ENCODE results near the gene GPATCH3.

Gene GPATCH3

GRCh38 chr1:26852701-26853100 lies 47.6 kb downstream of the GPATCH3 start:
- H3K9ac ChIP-seq (ENCODE audit: low read length): no peak overlapping the region
- peaks cover 16% of the 10 kb centered on the region for H3K4me1 ChIP-seq (ENCODE audit: control insufficient read depth, insufficient read depth, low read depth, low read length)
- H3K27me3 ChIP-seq (ENCODE audit: control insufficient read depth in 1 of 2, insufficient read depth in 1 of 2, low read length in 2 of 2): no peaks in the 10 kb centered on the region
- no peak overlapping the region for H3K4ac ChIP-seq (ENCODE audit: low read depth in 1 of 2, low read length in 2 of 2)
- no peak overlapping the region for H3K27ac ChIP-seq (ENCODE audit: low read length, poor library complexity, severe bottlenecking)
- H2BK120ac ChIP-seq (ENCODE audit: low read depth, low read length): no peak overlapping the region
- no peak overlapping the region for H2BK5ac ChIP-seq (ENCODE audit: low read depth, low read length, poor library complexity, severe bottlenecking)
- no peak overlapping the region for H3K4me2 ChIP-seq (ENCODE audit: low read length, poor library complexity, severe bottlenecking)
- no peak overlapping the region for H2BK12ac ChIP-seq (ENCODE audit: low read length in 2 of 2)
- no peak overlapping the region for H3K4me3 ChIP-seq (ENCODE audit: insufficient read depth in 1 of 2, low read depth in 1 of 2, low read length in 2 of 2)
- H2AFZ ChIP-seq (ENCODE audit: low read depth, low read length): no peak overlapping the region
- no peak overlapping the region for H3K14ac ChIP-seq (ENCODE audit: low read length in 2 of 2)
- no peak overlapping the region for H2AK5ac ChIP-seq (ENCODE audit: low read length, severe bottlenecking)
- H3K36me3 ChIP-seq (ENCODE audit: control insufficient read depth in 1 of 2, insufficient read depth in 2 of 2, low read depth in 1 of 2, low read length in 2 of 2): peaks cover 80 to 90% of the 10 kb centered on the region in 2 experiments
- H3K9me3 ChIP-seq (ENCODE audit: control insufficient read depth, low read length): no peaks in the 10 kb centered on the region
- H3K79me1 ChIP-seq (replicated peaks; ENCODE audit: low read length, poor library complexity, severe bottlenecking): peaks cover 4% of the 10 kb centered on the region
- H2BK15ac ChIP-seq (ENCODE audit: low read depth, poor library complexity, severe bottlenecking): no peak overlapping the region
- H4K8ac ChIP-seq (ENCODE audit: low read length): no peak overlapping the region
- peak overlapping the region in 1 of 2 experiments; percentile 40 for H3K23ac ChIP-seq (ENCODE audit: low read length in 2 of 2)
- H3K18ac ChIP-seq (ENCODE audit: low read depth in 1 of 2, low read length in 2 of 2): no peak overlapping the region
- WGBS: 82% methylated on average over 9 of the region's 9 CpGs
- no peak overlapping the region for H4K91ac ChIP-seq (ENCODE audit: low read length)
- DNase-seq: no peak

- Histone ChIP-seq H3K79me1 (replicated peaks; ENCODE audit: low read length, poor library complexity, severe bottlenecking) (peaks cover 6% of the 10 kb centered on the region), H3K4me3 (ENCODE audit: insufficient read depth in 1 of 2, low read depth in 1 of 2, low read length in 2 of 2) (no peak overlapping the region)
Measured at GRCh38 chr1:26851106-26851684, 49.1 kb downstream of the GPATCH3 start.

GRCh38 chr1:26848941-26849774 lies 51.1 kb downstream of the GPATCH3 start:
- Histone ChIP-seq H3K4ac (ENCODE audit: low read depth in 1 of 2, low read length in 2 of 2) (no peak overlapping the region), H3K79me1 (replicated peaks; ENCODE audit: low read length, poor library complexity, severe bottlenecking) (peaks cover 7% of the 10 kb centered on the region), H3K27ac (ENCODE audit: low read length, poor library complexity, severe bottlenecking) (peak overlapping the region; percentile 58), H3K23ac (ENCODE audit: low read length in 2 of 2) (no peak overlapping the region), H2AFZ (ENCODE audit: low read depth, low read length) (no peak overlapping the region), H2AK5ac (ENCODE audit: low read length, severe bottlenecking) (peak overlapping the region; percentile 95), H3K14ac (ENCODE audit: low read length in 2 of 2) (no peak overlapping the region), H2BK5ac (ENCODE audit: low read depth, low read length, poor library complexity, severe bottlenecking) (no peak overlapping the region), H3K9ac (ENCODE audit: low read length) (peak overlapping the region; percentile 69), H3K18ac (ENCODE audit: low read depth in 1 of 2, low read length in 2 of 2) (no peak overlapping the region), H2BK15ac (ENCODE audit: low read depth, poor library complexity, severe bottlenecking) (no peak overlapping the region), H2BK12ac (ENCODE audit: low read length in 2 of 2) (no peak overlapping the region), H3K4me1 (ENCODE audit: control insufficient read depth, insufficient read depth, low read depth, low read length) (peaks cover 16% of the 10 kb centered on the region), H4K8ac (ENCODE audit: low read length) (no peak overlapping the region), H3K4me2 (ENCODE audit: low read length, poor library complexity, severe bottlenecking) (no peak overlapping the region), H3K9me3 (ENCODE audit: control insufficient read depth, low read length) (no peaks in the 10 kb centered on the region), H2BK120ac (ENCODE audit: low read depth, low read length) (no peak overlapping the region), H4K91ac (ENCODE audit: low read length) (peak overlapping the region; percentile 41), H3K36me3 (ENCODE audit: control insufficient read depth in 1 of 2, insufficient read depth in 2 of 2, low read depth in 1 of 2, low read length in 2 of 2) (peaks cover 67 to 71% of the 10 kb centered on the region in 2 experiments), H3K27me3 (ENCODE audit: control insufficient read depth in 1 of 2, insufficient read depth in 1 of 2, low read length in 2 of 2) (no peaks in the 10 kb centered on the region), H3K4me3 (ENCODE audit: insufficient read depth in 1 of 2, low read depth in 1 of 2, low read length in 2 of 2) (no peak overlapping the region)
- DNase-seq: peak; percentile 62
- WGBS: 80% methylated on average over 10 of the region's 10 CpGs

More at GRCh38 chr1:26851106-26851684, 49.1 kb downstream of the GPATCH3 start:
- H3K27ac ChIP-seq (ENCODE audit: low read length, poor library complexity, severe bottlenecking): no peak overlapping the region
- DNase-seq: no peak
- H3K9ac ChIP-seq (ENCODE audit: low read length): no peak overlapping the region
- H2AK5ac ChIP-seq (ENCODE audit: low read length, severe bottlenecking): no peak overlapping the region
- peaks cover 16% of the 10 kb centered on the region for H3K4me1 ChIP-seq (ENCODE audit: control insufficient read depth, insufficient read depth, low read depth, low read length)
- no peak overlapping the region for H2BK5ac ChIP-seq (ENCODE audit: low read depth, low read length, poor library complexity, severe bottlenecking)
- no peaks in the 10 kb centered on the region for H3K9me3 ChIP-seq (ENCODE audit: control insufficient read depth, low read length)
- 95% methylated on average over 12 of the region's 12 CpGs for WGBS
- H3K36me3 ChIP-seq (ENCODE audit: control insufficient read depth in 1 of 2, insufficient read depth in 2 of 2, low read depth in 1 of 2, low read length in 2 of 2): peaks cover 82 to 84% of the 10 kb centered on the region in 2 experiments
- H2BK12ac ChIP-seq (ENCODE audit: low read length in 2 of 2): no peak overlapping the region
- no peak overlapping the region for H3K4me2 ChIP-seq (ENCODE audit: low read length, poor library complexity, severe bottlenecking)
- H3K18ac ChIP-seq (ENCODE audit: low read depth in 1 of 2, low read length in 2 of 2): no peak overlapping the region
- no peak overlapping the region for H4K8ac ChIP-seq (ENCODE audit: low read length)
- H3K27me3 ChIP-seq (ENCODE audit: control insufficient read depth in 1 of 2, insufficient read depth in 1 of 2, low read length in 2 of 2): no peaks in the 10 kb centered on the region
- no peak overlapping the region for H3K23ac ChIP-seq (ENCODE audit: low read length in 2 of 2)
- no peak overlapping the region for H2BK120ac ChIP-seq (ENCODE audit: low read depth, low read length)
- H2AFZ ChIP-seq (ENCODE audit: low read depth, low read length): no peak overlapping the region
- H2BK15ac ChIP-seq (ENCODE audit: low read depth, poor library complexity, severe bottlenecking): no peak overlapping the region
- no peak overlapping the region for H3K4ac ChIP-seq (ENCODE audit: low read depth in 1 of 2, low read length in 2 of 2)
- no peak overlapping the region for H4K91ac ChIP-seq (ENCODE audit: low read length)
- no peak overlapping the region for H3K14ac ChIP-seq (ENCODE audit: low read length in 2 of 2)

GRCh38 chr1:26848499-26848898 lies 51.8 kb downstream of the GPATCH3 start:
- 96% methylated on average over 10 of the region's 10 CpGs for WGBS
- peaks cover 63 to 69% of the 10 kb centered on the region in 2 experiments for H3K36me3 ChIP-seq (ENCODE audit: control insufficient read depth in 1 of 2, insufficient read depth in 2 of 2, low read depth in 1 of 2, low read length in 2 of 2)
- no peak overlapping the region for H3K4me3 ChIP-seq (ENCODE audit: insufficient read depth in 1 of 2, low read depth in 1 of 2, low read length in 2 of 2)
- H4K8ac ChIP-seq (ENCODE audit: low read length): no peak overlapping the region
- no peak overlapping the region for H3K14ac ChIP-seq (ENCODE audit: low read length in 2 of 2)
- no peak overlapping the region for H3K4me2 ChIP-seq (ENCODE audit: low read length, poor library complexity, severe bottlenecking)
- H3K4ac ChIP-seq (ENCODE audit: low read depth in 1 of 2, low read length in 2 of 2): no peak overlapping the region
- peaks cover 16% of the 10 kb centered on the region for H3K4me1 ChIP-seq (ENCODE audit: control insufficient read depth, insufficient read depth, low read depth, low read length)
- H2BK12ac ChIP-seq (ENCODE audit: low read length in 2 of 2): no peak overlapping the region
- H2AK5ac ChIP-seq (ENCODE audit: low read length, severe bottlenecking): peak overlapping the region; percentile 95
- peak overlapping the region; percentile 69 for H3K9ac ChIP-seq (ENCODE audit: low read length)
- H2BK120ac ChIP-seq (ENCODE audit: low read depth, low read length): no peak overlapping the region
- H3K18ac ChIP-seq (ENCODE audit: low read depth in 1 of 2, low read length in 2 of 2): no peak overlapping the region
- H2BK15ac ChIP-seq (ENCODE audit: low read depth, poor library complexity, severe bottlenecking): no peak overlapping the region
- peaks cover 8% of the 10 kb centered on the region for H3K79me1 ChIP-seq (replicated peaks; ENCODE audit: low read length, poor library complexity, severe bottlenecking)
- H2AFZ ChIP-seq (ENCODE audit: low read depth, low read length): no peak overlapping the region
- H4K91ac ChIP-seq (ENCODE audit: low read length): no peak overlapping the region
- H2BK5ac ChIP-seq (ENCODE audit: low read depth, low read length, poor library complexity, severe bottlenecking): no peak overlapping the region
- no peaks in the 10 kb centered on the region for H3K9me3 ChIP-seq (ENCODE audit: control insufficient read depth, low read length)
- H3K23ac ChIP-seq (ENCODE audit: low read length in 2 of 2): peak overlapping the region in 1 of 2 experiments; percentile 46
- peak overlapping the region; percentile 58 for H3K27ac ChIP-seq (ENCODE audit: low read length, poor library complexity, severe bottlenecking)
- no peaks in the 10 kb centered on the region for H3K27me3 ChIP-seq (ENCODE audit: control insufficient read depth in 1 of 2, insufficient read depth in 1 of 2, low read length in 2 of 2)
- DNase-seq: no peak
